CD4-positive, alpha-beta T cell (primary cell): ENCODE measurements around the gene MS4A1. TPM values are rescaled to one million over a fixed set of nuclear protein-coding genes. Genes with fewer than 3 reads are reported as not detected.

Experiments used
- ATAC-seq: fragments of 200-7000 bp; cut with Tn5 transposase; one replicate; pipeline ENCODE4 v1.10.0; 2022; ENCODE audit warnings: mild to moderate bottlenecking; ENCODE audit not compliant: poor library complexity
- CTCF ChIA-PET: fragments of 350-600 bp; sonication (Branson Sonifier 250); formaldehyde crosslinking; loops from one replicate; lab custom pipeline; 2021; ENCODE audit warnings: antibody characterized with exemption, inconsistent platforms; lab: Charles Lee
- POLR2A ChIA-PET: fragments of 350-600 bp; sonication (Branson Sonifier 250); formaldehyde crosslinking; loops from one replicate; lab custom pipeline; 2021; ENCODE audit warnings: antibody characterized with exemption, inconsistent platforms; lab: Charles Lee
- DNase-seq, 14 experiments: peaks; one replicate each; pipeline ENCODE4 v3.0.0-alpha.2; 2013 to 2020; ENCODE audit warnings: mixed read lengths in 2 of 14
- H3K27ac ChIP-seq, 2 donors: one replicate each; pipeline versions ENCODE4 v1.5.1 to v1.7.0; 2013; ENCODE audit warnings: low read length in 2 of 2, low read depth in 1 of 2, mild to moderate bottlenecking in 1 of 2
- H3K27me3 ChIP-seq, 2 experiments: 1 replicate in 1 of 2; 2 replicates in 1 of 2; pipeline versions ENCODE4 v1.6.1 to v1.7.0; 2013; ENCODE audit warnings: low read length in 2 of 2, control low read depth in 1 of 2, mild to moderate bottlenecking in 1 of 2, moderate library complexity in 1 of 2; ENCODE audit not compliant: insufficient read depth in 2 of 2, control insufficient read depth in 1 of 2
- H3K36me3 ChIP-seq: one replicate; pipeline ENCODE4 v1.6.1; 2013; ENCODE audit warnings: low read length, control low read depth; ENCODE audit not compliant: insufficient read depth
- H3K4me1 ChIP-seq: one replicate; pipeline ENCODE4 v1.6.1; 2013; ENCODE audit warnings: low read length, control low read depth; ENCODE audit not compliant: insufficient read depth
- H3K4me3 ChIP-seq: one replicate; pipeline ENCODE4 v1.5.1; 2013; ENCODE audit warnings: mild to moderate bottlenecking, low read length, moderate library complexity
- H3K9me3 ChIP-seq, 2 experiments: 1 replicate in 1 of 2; 2 replicates in 1 of 2; pipeline versions ENCODE4 v1.6.1 to v1.7.0; 2013; ENCODE audit warnings: low read length in 2 of 2, mild to moderate bottlenecking in 2 of 2, control low read depth in 1 of 2, moderate library complexity in 1 of 2; ENCODE audit not compliant: control insufficient read depth in 1 of 2, insufficient read depth in 1 of 2
- H3K27ac Mint-ChIP-seq: one replicate; pipeline ENCODE4 v1.8.0; 2020; ENCODE audit warnings: mixed read lengths
- H3K27me3 Mint-ChIP-seq: one replicate; pipeline ENCODE4 v1.8.0; 2021; ENCODE audit warnings: mixed read lengths
- H3K36me3 Mint-ChIP-seq: one replicate; pipeline ENCODE4 v1.8.0; 2021; ENCODE audit warnings: low read depth, mixed read lengths
- H3K4me1 Mint-ChIP-seq: one replicate; pipeline ENCODE4 v1.8.0; 2021; ENCODE audit warnings: low read depth, mixed read lengths
- H3K4me3 Mint-ChIP-seq: one replicate; pipeline ENCODE4 v1.8.0; 2020; ENCODE audit warnings: mild to moderate bottlenecking, mixed read lengths
- H3K9me3 Mint-ChIP-seq: one replicate; pipeline ENCODE4 v1.8.0; 2020; ENCODE audit warnings: mixed read lengths
- intact Hi-C, 2 experiments: fragments of 100-400 bp; cut with DNase I in 1 of 2; cut with micrococcal nuclease in 1 of 2; formaldehyde crosslinking; loops; one replicate each; pipeline versions ENCODE4 v1.15.1 to v1.9.0; 2023 to 2025; cut with DNase I, micrococcal nuclease
- total RNA-seq, 174 experiments: library from RNA in 2 of 174; stranded (reverse) in 2 of 174; gene quantifications; one replicate each; pipeline ENCODE4 v1.2.3 and lab custom pipeline; 2021 to 2026
- TF ChIP-seq, protein P1 (sequence below): fragments of 200-600 bp; IDR thresholded peaks from one replicate; pipeline ENCODE4 v1.8.0; 2022; ENCODE audit warnings: antibody characterized with exemption, mild to moderate bottlenecking

Gene MS4A1
- total RNA-seq, 2 experiments from 2014 or later, result 0.75 to 0.82 TPM

DNA sequence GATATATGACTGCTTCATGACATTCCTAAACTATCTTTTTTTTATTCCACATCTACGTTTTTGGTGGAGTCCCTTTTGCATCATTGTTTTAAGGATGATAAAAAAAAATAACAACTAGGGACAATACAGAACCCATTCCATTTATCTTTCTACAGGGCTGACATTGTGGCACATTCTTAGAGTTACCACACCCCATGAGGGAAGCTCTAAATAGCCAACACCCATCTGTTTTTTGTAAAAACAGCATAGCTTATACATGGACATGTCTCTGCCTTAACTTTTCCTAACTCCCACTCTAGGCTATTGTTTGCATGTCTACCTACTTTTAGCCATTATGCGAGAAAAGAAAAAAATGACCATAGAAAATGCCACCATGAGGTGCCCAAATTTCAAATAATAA, 13.2 kb downstream of the MS4A1 start:
- ChIA-PET POLR2A (no interaction called here), CTCF (no interaction called here)
- H3K27ac Mint-ChIP-seq, result no peak overlapping the region
- no peak overlapping the region for H3K4me3 Mint-ChIP-seq
- no peaks in the 10 kb centered on the region for H3K4me1 Mint-ChIP-seq
- DNase-seq (no peak), ATAC-seq (no peak)
- Histone ChIP-seq H3K4me3 (no peak overlapping the region), H3K27ac (no peak overlapping the region), H3K4me1 (no peaks in the 10 kb centered on the region), H3K27me3 (no peaks in the 10 kb centered on the region), H3K9me3 (no peaks in the 10 kb centered on the region), H3K36me3 (no peaks in the 10 kb centered on the region)
- H3K27me3 Mint-ChIP-seq, result peaks cover 15% of the 10 kb centered on the region
- TF ChIP-seq, protein P1, sequence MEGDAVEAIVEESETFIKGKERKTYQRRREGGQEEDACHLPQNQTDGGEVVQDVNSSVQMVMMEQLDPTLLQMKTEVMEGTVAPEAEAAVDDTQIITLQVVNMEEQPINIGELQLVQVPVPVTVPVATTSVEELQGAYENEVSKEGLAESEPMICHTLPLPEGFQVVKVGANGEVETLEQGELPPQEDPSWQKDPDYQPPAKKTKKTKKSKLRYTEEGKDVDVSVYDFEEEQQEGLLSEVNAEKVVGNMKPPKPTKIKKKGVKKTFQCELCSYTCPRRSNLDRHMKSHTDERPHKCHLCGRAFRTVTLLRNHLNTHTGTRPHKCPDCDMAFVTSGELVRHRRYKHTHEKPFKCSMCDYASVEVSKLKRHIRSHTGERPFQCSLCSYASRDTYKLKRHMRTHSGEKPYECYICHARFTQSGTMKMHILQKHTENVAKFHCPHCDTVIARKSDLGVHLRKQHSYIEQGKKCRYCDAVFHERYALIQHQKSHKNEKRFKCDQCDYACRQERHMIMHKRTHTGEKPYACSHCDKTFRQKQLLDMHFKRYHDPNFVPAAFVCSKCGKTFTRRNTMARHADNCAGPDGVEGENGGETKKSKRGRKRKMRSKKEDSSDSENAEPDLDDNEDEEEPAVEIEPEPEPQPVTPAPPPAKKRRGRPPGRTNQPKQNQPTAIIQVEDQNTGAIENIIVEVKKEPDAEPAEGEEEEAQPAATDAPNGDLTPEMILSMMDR, result no peak
- intact Hi-C loops, result no loop called here
- no peaks in the 10 kb centered on the region for H3K36me3 Mint-ChIP-seq
- H3K9me3 Mint-ChIP-seq, result no peaks in the 10 kb centered on the region

DNA sequence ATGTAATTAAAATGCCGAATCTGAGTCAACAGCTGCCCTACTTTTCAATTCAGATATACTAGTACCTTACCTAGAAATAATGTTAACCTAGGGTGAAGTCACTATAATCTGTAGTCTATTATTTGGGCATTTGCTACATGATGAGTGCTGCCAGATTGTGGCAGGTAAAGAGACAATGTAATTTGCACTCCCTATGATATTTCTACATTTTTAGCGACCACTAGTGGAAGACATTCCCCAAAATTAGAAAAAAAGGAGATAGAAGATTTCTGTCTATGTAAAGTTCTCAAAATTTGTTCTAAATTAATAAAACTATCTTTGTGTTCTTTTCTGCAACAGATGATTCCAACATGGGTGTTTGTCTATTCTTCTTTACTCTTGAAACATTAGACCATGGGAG, 14.1 kb downstream of the MS4A1 start:
- no peak for DNase-seq
- peaks cover 15% of the 10 kb centered on the region for H3K27me3 Mint-ChIP-seq
- no peak overlapping the region for H3K4me3 Mint-ChIP-seq
- Histone ChIP-seq H3K4me1 (no peaks in the 10 kb centered on the region), H3K36me3 (no peaks in the 10 kb centered on the region), H3K27ac (no peak overlapping the region), H3K9me3 (no peaks in the 10 kb centered on the region), H3K4me3 (no peak overlapping the region), H3K27me3 (no peaks in the 10 kb centered on the region)
- ChIA-PET POLR2A (no interaction called here), CTCF (no interaction called here)
- TF ChIP-seq, protein P1, result no peak
- intact Hi-C loops, result no loop called here
- no peaks in the 10 kb centered on the region for H3K9me3 Mint-ChIP-seq
- no peaks in the 10 kb centered on the region for H3K4me1 Mint-ChIP-seq
- H3K27ac Mint-ChIP-seq, result no peak overlapping the region
- no peak for ATAC-seq
- no peaks in the 10 kb centered on the region for H3K36me3 Mint-ChIP-seq

- H3K27me3 ChIP-seq, result no peaks in the 10 kb centered on the region
- Mint-ChIP-seq H3K4me1 (no peaks in the 10 kb centered on the region), H3K27ac (no peak overlapping the region), H3K27me3 (peaks cover 5% of the 10 kb centered on the region), H3K4me3 (no peak overlapping the region), H3K9me3 (no peaks in the 10 kb centered on the region), H3K36me3 (no peaks in the 10 kb centered on the region)
- no peak overlapping the region for H3K4me3 ChIP-seq
- no peaks in the 10 kb centered on the region for H3K36me3 ChIP-seq
- no peak overlapping the region for H3K27ac ChIP-seq
- ChIA-PET CTCF (interaction anchor here (1.1 kb wide), 1 partner anchor 12 kb away, joined by 3 read pairs; no protein-coding TSS in a partner anchor), POLR2A (no interaction called here)
- TF ChIP-seq, protein P1, result no peak
- DNase-seq, result peak in 2 of 14 experiments; percentile 7 to 12
- intact Hi-C loops, result no loop called here
- H3K9me3 ChIP-seq, result no peaks in the 10 kb centered on the region
- H3K4me1 ChIP-seq, result no peaks in the 10 kb centered on the region
- no peak for ATAC-seq
Observed at GRCh38 chr11:60477035-60477445, 21.4 kb downstream of the MS4A1 start.
